NT2/D1 (cell line): ENCODE data around the gene RNF175.

Experiments used
- SUZ12 ChIP-seq: IDR thresholded peaks from 2 replicates; pipeline ENCODE4 v1.6.1; 2011; ENCODE audit not compliant: insufficient read length, insufficient read depth; ENCODE audit errors: extremely low read depth
- YY1 ChIP-seq: IDR thresholded peaks from 2 replicates; pipeline ENCODE4 v1.6.1; 2011; ENCODE audit not compliant: insufficient read length, insufficient read depth
- ZNF274 ChIP-seq: IDR thresholded peaks from 2 replicates; pipeline ENCODE4 v1.6.1; 2011; ENCODE audit warnings: mild to moderate bottlenecking, low read depth, low read length

DNA sequence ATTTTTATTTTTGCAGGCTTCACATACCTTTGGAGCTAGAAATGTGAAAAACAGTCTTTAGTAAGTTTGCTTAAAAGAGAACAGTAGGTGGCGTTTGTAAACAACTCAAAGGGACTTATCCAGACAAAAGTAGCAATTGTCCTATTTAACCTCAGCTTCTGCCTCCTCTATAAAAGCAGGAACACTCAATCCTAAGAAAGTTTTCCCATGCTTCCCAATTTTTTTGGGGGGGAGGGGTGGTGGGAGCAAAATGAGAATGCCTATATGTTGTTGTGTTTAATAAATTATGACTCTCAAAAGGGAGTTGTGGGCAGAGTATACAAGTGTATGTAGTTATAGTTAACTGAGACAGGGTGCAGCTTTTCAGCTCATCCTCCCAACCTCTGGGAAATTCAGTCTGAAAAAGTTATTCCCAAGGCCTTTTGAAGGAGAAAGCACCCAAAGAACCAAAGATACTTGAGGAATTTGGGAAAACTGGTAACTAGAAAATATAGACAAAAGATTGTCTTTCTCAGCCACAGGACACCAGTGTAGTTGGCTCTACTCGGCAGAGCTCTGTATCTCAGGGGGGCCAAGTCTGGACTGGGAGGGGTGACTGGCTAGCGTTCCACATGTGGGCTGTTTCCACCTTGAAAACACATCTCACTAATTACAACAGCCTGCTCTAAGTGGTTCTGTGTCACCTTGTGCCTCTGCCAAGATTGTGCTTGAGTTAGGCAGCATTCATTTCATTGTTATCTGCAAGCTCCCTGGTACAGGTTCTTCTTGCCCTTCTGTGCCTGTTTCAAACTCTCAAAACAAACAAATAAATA, 26.3 kb upstream of the RNF175 start:
- TF ChIP-seq SUZ12 (no peak), YY1 (no peak), ZNF274 (no peak)
